ENCODE results near the gene FOXJ3. TPM values are rescaled to one million over a fixed set of nuclear protein-coding genes. Genes with fewer than 3 reads are reported as not detected.

Gene FOXJ3
- total RNA-seq, 1 donor from 2014 or later, result 17.2 TPM

DNA sequence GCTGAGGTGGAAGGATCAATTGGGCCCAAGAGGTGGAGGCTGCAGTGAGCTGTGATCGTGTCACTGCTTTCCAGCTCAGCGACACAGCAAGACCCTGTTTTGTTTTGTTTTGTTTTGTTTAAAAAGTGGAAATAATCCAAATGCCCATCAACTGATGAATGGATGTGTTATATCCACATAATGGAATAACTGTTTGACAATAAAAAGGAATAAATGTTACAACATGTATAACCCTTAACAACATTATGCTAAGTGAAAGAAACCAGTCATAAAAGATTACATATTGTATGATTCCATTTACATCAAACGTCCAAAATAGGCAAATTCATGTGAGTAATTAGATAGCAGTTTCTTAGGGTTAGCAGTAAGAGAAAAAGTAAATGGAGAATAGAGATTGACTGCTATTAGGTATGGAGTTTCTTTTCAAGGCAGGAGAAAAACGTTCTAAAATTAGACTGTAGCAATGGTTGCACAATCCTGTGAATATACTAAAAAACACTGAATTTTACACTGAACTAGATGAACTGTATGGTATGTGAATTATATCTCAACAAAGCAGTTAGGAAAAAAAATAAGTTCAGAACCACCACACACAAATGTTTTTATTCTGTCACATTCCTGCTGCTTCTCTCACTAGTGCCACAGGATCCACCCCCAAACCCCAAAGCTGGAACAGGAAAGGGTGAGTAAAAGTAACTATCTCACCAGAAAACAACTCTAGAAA, 15.7 kb downstream of the FOXJ3 start:
- no peak for DNase-seq (ENCODE audit: low read depth)
- TF ChIP-seq, protein P1, sequence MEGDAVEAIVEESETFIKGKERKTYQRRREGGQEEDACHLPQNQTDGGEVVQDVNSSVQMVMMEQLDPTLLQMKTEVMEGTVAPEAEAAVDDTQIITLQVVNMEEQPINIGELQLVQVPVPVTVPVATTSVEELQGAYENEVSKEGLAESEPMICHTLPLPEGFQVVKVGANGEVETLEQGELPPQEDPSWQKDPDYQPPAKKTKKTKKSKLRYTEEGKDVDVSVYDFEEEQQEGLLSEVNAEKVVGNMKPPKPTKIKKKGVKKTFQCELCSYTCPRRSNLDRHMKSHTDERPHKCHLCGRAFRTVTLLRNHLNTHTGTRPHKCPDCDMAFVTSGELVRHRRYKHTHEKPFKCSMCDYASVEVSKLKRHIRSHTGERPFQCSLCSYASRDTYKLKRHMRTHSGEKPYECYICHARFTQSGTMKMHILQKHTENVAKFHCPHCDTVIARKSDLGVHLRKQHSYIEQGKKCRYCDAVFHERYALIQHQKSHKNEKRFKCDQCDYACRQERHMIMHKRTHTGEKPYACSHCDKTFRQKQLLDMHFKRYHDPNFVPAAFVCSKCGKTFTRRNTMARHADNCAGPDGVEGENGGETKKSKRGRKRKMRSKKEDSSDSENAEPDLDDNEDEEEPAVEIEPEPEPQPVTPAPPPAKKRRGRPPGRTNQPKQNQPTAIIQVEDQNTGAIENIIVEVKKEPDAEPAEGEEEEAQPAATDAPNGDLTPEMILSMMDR (conservative IDR thresholded peaks at IDR 0.05; ENCODE audit: low read depth, low read length), result no peak
- no peak overlapping the region for H3K4me3 ChIP-seq (ENCODE audit: low read depth, low read length)

DNA sequence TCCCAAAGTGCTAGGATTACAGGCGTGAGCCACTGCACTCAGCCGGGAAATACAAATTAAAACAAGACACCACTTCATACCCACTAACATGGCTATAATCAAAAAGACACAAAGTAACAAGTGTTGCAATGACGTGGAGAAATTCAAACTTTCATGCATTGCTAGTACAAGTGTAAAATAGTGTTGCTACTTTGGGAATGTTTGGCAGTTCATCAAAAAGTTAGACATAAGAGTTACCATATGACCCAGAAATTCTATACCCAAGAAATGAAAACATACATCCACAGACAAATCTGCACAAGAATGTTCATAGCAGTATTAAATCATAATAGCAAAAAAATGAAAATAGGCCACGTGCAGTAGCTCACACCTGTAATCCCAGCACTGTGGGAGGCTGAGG, 16.4 kb downstream of the FOXJ3 start:
- TF ChIP-seq, protein P1 (conservative IDR thresholded peaks at IDR 0.05; ENCODE audit: low read depth, low read length), result no peak
- no peak for DNase-seq (ENCODE audit: low read depth)
- H3K4me3 ChIP-seq (ENCODE audit: low read depth, low read length), result no peak overlapping the region

DNA sequence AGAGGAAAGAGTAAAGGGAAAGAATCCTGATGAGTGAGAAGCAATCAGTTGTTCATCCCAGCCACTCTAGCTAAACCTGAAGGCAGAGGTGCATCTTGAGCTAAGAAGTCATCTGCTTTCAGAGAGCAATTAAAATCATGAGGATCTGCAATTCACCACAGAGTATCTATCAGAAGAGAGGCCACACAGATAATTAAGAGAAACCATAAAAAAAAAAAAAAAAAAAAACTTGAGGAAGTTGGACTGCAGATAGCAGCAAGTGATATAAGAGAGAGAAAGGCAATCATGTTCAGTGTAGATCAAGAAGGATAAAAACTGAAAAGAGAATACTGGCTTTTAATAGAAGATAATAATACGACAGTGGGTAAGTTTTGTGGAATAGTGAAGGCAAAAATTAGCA, 17.7 kb downstream of the FOXJ3 start:
- DNase-seq (ENCODE audit: low read depth), result no peak
- H3K4me3 ChIP-seq (ENCODE audit: low read depth, low read length), result no peak overlapping the region
- TF ChIP-seq, protein P1 (conservative IDR thresholded peaks at IDR 0.05; ENCODE audit: low read depth, low read length), result no peak

DNA sequence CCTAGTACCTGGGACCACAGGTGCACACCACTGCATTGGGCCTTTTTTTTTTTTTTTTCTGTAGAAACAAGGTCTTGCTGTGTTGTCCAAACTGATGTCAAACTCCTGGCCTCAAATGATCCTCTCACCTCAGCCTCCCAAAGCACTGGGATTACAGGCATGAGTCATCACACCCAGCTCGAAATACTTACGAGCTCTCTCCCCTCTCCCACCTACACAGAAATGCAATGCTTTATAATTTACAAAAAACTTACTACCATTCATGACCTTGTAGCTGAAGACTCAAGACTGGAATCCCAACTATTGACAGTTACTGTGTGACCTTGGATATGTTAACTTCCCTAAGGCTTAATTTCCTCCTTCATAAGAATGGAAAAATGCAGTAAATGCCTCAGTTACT, 18.7 kb downstream of the FOXJ3 start:
- TF ChIP-seq, protein P1 (conservative IDR thresholded peaks at IDR 0.05; ENCODE audit: low read depth, low read length), result no peak
- DNase-seq (ENCODE audit: low read depth), result no peak
- H3K4me3 ChIP-seq (ENCODE audit: low read depth, low read length), result no peak overlapping the region

DNA sequence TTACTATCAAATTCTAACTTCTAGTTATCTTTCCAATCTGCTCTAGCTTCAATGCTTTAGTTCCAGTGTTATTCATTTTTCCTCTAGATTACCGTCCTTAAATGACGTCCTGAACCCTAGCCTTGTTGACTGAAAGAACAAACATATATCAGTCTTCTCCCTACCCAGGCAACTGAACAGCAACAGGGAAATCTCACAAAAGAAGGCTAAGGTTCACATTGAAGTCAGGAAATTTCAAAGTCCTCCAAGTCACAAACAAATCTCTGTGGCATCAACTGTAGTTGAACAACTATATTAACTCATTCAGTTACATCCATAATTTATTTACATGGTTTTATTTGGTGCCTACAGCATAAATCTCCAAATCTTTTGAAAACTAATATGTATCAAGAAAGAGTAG, 19.5 kb downstream of the FOXJ3 start:
- no peak for DNase-seq (ENCODE audit: low read depth)
- no peak overlapping the region for H3K4me3 ChIP-seq (ENCODE audit: low read depth, low read length)
- TF ChIP-seq, protein P1 (conservative IDR thresholded peaks at IDR 0.05; ENCODE audit: low read depth, low read length), result no peak

DNA sequence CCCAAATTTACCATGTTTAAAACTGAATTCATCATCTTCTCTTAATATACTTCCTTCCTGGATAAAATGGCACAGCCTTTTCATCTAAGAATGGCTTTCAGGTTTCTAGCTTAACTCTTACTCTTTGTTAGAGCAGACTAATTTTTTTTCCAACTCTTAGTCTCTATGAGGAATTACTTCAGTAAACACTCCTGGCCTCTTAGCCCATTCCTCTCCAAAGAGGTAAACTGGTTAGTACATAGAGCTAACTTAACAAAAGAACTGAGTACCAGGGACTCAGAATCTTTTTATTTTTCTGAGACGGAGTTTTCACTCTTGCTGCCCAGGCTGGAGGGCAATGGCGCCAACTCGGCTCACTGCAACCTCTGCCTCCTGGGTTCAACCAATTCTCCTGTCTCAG, 21.1 kb downstream of the FOXJ3 start:
- DNase-seq (ENCODE audit: low read depth), result no peak
- TF ChIP-seq, protein P1 (conservative IDR thresholded peaks at IDR 0.05; ENCODE audit: low read depth, low read length), result no peak
- H3K4me3 ChIP-seq (ENCODE audit: low read depth, low read length), result no peak overlapping the region

DNA sequence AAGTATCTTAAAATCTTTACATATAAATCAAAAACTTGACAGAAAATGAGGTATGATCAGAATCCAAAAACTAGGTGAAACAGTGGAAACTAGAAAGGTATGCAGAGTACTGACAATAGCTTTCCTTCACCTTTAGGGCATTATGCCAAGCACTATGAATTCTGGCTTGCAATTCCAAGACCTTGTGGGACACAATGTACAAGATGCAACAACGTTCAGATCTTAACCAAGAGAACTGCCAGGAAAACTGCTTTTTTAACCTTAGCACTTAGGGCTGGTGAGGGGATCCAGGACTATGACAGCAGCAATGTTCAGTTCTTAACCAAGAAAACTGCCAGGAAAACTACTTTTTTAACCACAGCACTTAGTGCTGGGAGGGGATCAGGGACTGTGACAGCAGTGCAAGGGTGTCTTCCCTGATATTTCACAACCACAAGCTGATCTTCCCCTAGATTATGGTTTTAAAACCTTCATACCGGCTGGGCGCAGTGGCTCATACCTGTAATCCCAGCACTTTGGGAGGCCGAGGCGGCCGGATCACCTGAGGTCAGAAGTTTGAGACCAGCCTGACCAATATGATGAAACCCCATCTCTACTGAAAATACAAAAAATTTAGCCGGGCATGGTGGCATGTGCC, 22.3 kb downstream of the FOXJ3 start:
- TF ChIP-seq, protein P1 (conservative IDR thresholded peaks at IDR 0.05; ENCODE audit: low read depth, low read length), result no peak
- DNase-seq (ENCODE audit: low read depth), result no peak
- H3K4me3 ChIP-seq (ENCODE audit: low read depth, low read length), result no peak overlapping the region
